Sigmoid colon (tissue), 7 donors: ENCODE data around the gene NTM. TPM values are rescaled to one million over a fixed set of nuclear protein-coding genes. Genes with fewer than 3 reads are reported as not detected.

Experiments used
- DNase-seq: peaks from one replicate; pipeline ENCODE4 v3.0.0-alpha.2; 2019
- H3K27ac ChIP-seq, 4 donors: fragments of 200-600 bp; sonication (generic); one replicate each; pipeline ENCODE4 v1.5.1; 2016 to 2019; ENCODE audit warnings: mild to moderate bottlenecking in 1 of 4
- H3K27me3 ChIP-seq, 3 donors: fragments of 200-600 bp; sonication (generic); one replicate each; pipeline ENCODE4 v1.5.1; 2019; ENCODE audit warnings: mild to moderate bottlenecking in 1 of 3
- H3K36me3 ChIP-seq, 4 donors: fragments of 200-600 bp; sonication (generic); one replicate each; pipeline ENCODE4 v1.5.1; 2016 to 2019
- H3K4me1 ChIP-seq, 4 donors: fragments of 200-600 bp; sonication (generic); one replicate each; pipeline ENCODE4 v1.5.1; 2017 to 2019
- H3K4me3 ChIP-seq, 4 donors: fragments of 200-600 bp; sonication (generic); one replicate each; pipeline ENCODE4 v1.5.1; 2017 to 2019; ENCODE audit warnings: mild to moderate bottlenecking in 2 of 4, moderate library complexity in 1 of 4
- H3K9me3 ChIP-seq, 4 donors: fragments of 200-600 bp in 3 of 4; sonication (generic) in 3 of 4; one replicate each; pipeline versions ENCODE4 v1.5.1 to v1.6.1; 2013 to 2019
- EP300 ChIP-seq, 4 donors: sonication (generic); formaldehyde crosslinking; IDR thresholded peaks; one replicate each; pipeline ENCODE4 v1.6.1; 2017; ENCODE audit warnings: antibody characterized with exemption in 4 of 4
- POLR2A ChIP-seq, 2 donors: fragments of 450-650 bp; IDR thresholded peaks; one replicate each; pipeline ENCODE4 v1.6.1; 2016; ENCODE audit warnings: antibody characterized with exemption in 2 of 2, mild to moderate bottlenecking in 2 of 2, moderate library complexity in 2 of 2
- POLR2AphosphoS5 ChIP-seq, 4 donors: sonication (generic); formaldehyde crosslinking; IDR thresholded peaks; one replicate each; pipeline ENCODE4 v1.6.1; 2017; ENCODE audit warnings: antibody characterized with exemption in 4 of 4
- WGBS, 2 donors: extraction: QIAGEN DNeasy Blood & Tissue Kit; methylation state at CpG; one replicate each; pipeline ENCODE4 v1.1.7; 2013; 5-methylcytosine and 5-hydroxymethylcytosine counted together
- intact Hi-C: fragments of 100-400 bp; cut with DNase I; formaldehyde crosslinking; loops from one replicate; pipeline ENCODE4 v1.15.1; 2023
- polyA plus RNA-seq, 3 donors: library from polyadenylated mRNA; stranded (reverse); fragments of 200-250 nt; gene quantifications; one replicate each; pipeline ENCODE4 v1.2.3, GENCODE V29; 2013
- total RNA-seq, 4 donors: library from RNA; depleted of rRNA; stranded (reverse); fragments of >200 nt; gene quantifications; one replicate each; pipeline ENCODE4 v1.1.0, GENCODE V29; 2016
- TF ChIP-seq, protein P1 (sequence below), 4 experiments: fragments of 450-650 bp in 3 of 4; fragments of 200-600 bp in 1 of 4; IDR thresholded peaks; one replicate each; pipeline ENCODE4 v1.5.1; 2016 to 2019; ENCODE audit warnings: antibody characterized with exemption in 4 of 4, mild to moderate bottlenecking in 3 of 4, moderate library complexity in 2 of 4
- donor health status: healthy with polysubstance abuse.
- donor health status: Bipolar disorder and iron deficiency.
- donor health status: healthy.

The NTM gene
- total and polyA plus RNA-seq, 7 donors: 0.96 to 18.3 (median 6.4) TPM; not detected in 1

DNA sequence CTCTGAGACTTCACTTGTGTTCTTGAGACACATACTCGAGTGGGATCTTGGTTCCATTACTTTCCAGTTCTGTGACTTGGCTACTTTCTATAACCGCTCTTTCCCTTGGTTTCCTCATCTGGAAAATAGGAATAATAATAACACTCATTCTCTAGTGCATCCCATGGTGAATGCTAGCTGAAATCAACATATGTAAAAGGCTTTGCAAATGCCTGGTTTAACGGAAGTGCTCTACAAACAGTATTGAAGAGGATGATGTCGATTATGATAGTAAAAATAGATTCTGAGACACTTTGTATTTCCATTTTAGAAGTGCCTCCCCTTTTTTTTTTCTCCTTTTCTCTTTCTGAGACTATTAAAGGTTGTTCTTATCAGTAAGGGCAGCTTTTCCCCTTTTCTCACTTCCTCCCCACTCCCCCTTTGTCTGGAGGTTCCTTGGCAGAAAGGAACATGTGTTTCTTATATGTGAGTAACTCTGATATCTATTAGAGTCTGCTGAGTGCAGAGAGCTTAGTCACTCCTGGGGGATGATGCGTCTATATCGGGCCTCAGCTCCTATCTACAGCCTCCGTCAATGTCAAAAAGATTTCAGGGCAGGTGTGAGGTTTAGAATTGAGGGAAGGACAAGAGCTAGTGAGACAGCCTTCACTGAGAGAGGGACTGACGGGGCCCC, 489.3 kb downstream of the NTM start:
- Histone ChIP-seq H3K4me1 (no peaks in the 10 kb centered on the region), H3K27ac (no peak overlapping the region), H3K9me3 (no peaks in the 10 kb centered on the region), H3K27me3 (no peaks in the 10 kb centered on the region), H3K4me3 (no peak overlapping the region), H3K36me3 (no peaks in the 10 kb centered on the region)
- TF ChIP-seq, protein P1, sequence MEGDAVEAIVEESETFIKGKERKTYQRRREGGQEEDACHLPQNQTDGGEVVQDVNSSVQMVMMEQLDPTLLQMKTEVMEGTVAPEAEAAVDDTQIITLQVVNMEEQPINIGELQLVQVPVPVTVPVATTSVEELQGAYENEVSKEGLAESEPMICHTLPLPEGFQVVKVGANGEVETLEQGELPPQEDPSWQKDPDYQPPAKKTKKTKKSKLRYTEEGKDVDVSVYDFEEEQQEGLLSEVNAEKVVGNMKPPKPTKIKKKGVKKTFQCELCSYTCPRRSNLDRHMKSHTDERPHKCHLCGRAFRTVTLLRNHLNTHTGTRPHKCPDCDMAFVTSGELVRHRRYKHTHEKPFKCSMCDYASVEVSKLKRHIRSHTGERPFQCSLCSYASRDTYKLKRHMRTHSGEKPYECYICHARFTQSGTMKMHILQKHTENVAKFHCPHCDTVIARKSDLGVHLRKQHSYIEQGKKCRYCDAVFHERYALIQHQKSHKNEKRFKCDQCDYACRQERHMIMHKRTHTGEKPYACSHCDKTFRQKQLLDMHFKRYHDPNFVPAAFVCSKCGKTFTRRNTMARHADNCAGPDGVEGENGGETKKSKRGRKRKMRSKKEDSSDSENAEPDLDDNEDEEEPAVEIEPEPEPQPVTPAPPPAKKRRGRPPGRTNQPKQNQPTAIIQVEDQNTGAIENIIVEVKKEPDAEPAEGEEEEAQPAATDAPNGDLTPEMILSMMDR (IDR thresholded peaks at IDR 0.05): no peak
- no peak for TF ChIP-seq EP300 (IDR thresholded peaks at IDR 0.05)
- TF ChIP-seq POLR2A (IDR thresholded peaks at IDR 0.05): no peak
- TF ChIP-seq POLR2AphosphoS5 (IDR thresholded peaks at IDR 0.05): no peak
- DNase-seq: no peak
- intact Hi-C loops: no loop called here
- 55 to 73% methylated on average over 8 of the region's 8 CpGs for WGBS, 2 donors

DNA sequence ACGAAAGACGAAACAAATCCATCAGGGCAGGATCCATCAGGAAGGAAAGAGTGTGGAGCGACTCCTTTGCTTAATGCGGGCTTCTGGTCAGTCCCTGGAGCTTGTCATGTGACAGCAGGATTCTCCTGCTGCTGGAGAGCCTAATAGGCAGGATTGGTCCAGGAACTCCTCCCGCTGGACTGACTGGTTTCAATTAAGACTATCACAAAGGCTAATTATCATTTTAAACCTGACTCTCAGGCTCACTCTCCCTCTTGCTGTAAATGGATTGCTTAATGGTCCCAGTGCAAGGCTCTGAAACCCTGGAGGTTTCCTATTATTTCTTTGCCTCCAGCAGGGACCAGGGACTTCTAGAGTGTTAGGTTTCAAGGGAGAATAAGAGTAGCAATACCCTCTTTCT, 493.8 kb downstream of the NTM start:
- TF ChIP-seq POLR2A (IDR thresholded peaks at IDR 0.05) (no peak), EP300 (IDR thresholded peaks at IDR 0.05) (no peak), POLR2AphosphoS5 (IDR thresholded peaks at IDR 0.05) (no peak)
- TF ChIP-seq, protein P1 (IDR thresholded peaks at IDR 0.05): no peak
- intact Hi-C loops: no loop called here
- H3K27ac ChIP-seq: no peak overlapping the region
- DNase-seq: no peak
- 66 to 74% methylated on average over 5 of the region's 5 CpGs for WGBS, 2 donors
- H3K36me3 ChIP-seq: no peaks in the 10 kb centered on the region
- H3K9me3 ChIP-seq: no peaks in the 10 kb centered on the region
- no peaks in the 10 kb centered on the region for H3K27me3 ChIP-seq
- H3K4me1 ChIP-seq: no peaks in the 10 kb centered on the region
- no peak overlapping the region for H3K4me3 ChIP-seq

DNA sequence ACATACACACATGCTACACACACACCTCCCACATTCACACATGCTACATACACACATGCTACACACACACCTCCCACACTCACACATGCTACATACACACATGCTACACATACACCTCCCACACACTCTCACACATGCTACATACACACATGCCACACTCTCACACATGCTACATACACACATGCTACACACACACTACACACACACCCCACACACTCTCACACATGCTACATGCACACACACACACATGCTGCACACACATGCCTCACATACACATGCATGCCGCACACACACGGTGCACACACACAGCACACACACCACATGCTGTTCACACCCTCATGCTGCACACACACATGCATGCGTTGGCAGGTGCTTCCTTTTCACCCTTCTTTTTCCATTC, 495.4 kb downstream of the NTM start:
- Histone ChIP-seq H3K9me3 (no peaks in the 10 kb centered on the region), H3K27ac (no peak overlapping the region), H3K4me3 (no peak overlapping the region), H3K4me1 (no peaks in the 10 kb centered on the region), H3K36me3 (no peaks in the 10 kb centered on the region), H3K27me3 (no peaks in the 10 kb centered on the region)
- WGBS, 2 donors: 94 to 98% methylated on average over 3 of the region's 3 CpGs
- TF ChIP-seq POLR2A (IDR thresholded peaks at IDR 0.05) (no peak), EP300 (IDR thresholded peaks at IDR 0.05) (no peak), POLR2AphosphoS5 (IDR thresholded peaks at IDR 0.05) (no peak)
- TF ChIP-seq, protein P1 (IDR thresholded peaks at IDR 0.05): no peak
- intact Hi-C loops: loop anchor here (2.0 to 5.0 kb wide), 2 partner anchors 47 to 1196 kb away; no protein-coding TSS in a partner anchor
- DNase-seq: no peak

DNA sequence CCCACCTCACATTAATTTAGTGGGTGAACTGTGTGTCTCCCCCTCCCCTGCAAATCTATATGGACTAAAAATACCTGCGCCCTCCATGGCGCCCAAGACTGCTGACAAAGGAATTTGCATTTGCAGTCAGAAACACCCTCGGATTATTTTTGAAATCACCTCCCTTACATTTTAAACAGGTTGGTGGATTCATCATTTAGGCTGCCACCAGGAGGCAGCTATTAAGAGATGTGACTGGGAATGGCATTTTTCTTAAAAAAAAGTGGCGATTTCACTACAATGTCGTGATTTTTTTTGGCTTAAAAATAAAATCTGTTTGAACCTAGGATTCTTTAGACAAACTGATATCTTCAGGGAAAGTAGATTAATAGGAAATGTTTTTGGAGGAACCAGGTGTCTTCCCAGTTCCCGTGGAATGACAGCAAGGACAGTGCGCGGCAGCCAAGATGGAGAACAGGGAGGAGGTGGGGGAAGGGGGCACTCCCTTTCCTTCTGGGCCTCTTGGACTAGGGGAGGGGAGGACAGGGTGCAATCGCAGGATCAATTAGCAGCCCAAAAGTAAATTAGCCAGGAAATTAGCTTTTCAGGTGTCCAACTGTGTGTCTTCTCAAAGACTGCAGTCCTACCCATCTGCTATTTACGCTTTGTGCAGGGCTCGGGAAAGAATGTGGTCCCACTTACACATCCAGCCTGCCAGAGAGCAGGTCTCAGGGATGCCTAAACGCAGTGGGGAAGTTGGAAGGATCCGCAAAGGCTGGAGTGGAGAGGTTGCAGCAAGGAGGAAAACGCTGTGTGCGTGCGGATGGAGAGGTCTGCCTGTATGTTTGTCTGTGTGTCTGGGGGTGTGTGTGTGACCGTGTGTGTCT, 496.4 kb downstream of the NTM start:
- Histone ChIP-seq H3K4me1 (no peaks in the 10 kb centered on the region), H3K36me3 (no peaks in the 10 kb centered on the region), H3K9me3 (no peaks in the 10 kb centered on the region), H3K27me3 (no peaks in the 10 kb centered on the region), H3K27ac (no peak overlapping the region), H3K4me3 (no peak overlapping the region)
- WGBS, 2 donors: 70 to 81% methylated on average over 17 of the region's 17 CpGs
- no peak for TF ChIP-seq EP300 (IDR thresholded peaks at IDR 0.05)
- no peak for TF ChIP-seq POLR2AphosphoS5 (IDR thresholded peaks at IDR 0.05)
- TF ChIP-seq, protein P1 (IDR thresholded peaks at IDR 0.05): no peak
- TF ChIP-seq POLR2A (IDR thresholded peaks at IDR 0.05): no peak
- no peak for DNase-seq
- intact Hi-C loops: loop anchor here (1.0 to 5.0 kb wide), 3 partner anchors 46 to 1196 kb away; no protein-coding TSS in a partner anchor
